Stromal cell of bone marrow (primary cell): ENCODE results near the gene DLX5.

Experiments used
- DNase-seq: peaks from one replicate; pipeline ENCODE4 v3.0.0-alpha.2; 2012; ENCODE audit warnings: low read depth

Gene DLX5

GRCh38 chr7:97018126-97018601 lies 6.5 kb downstream of the DLX5 start:
- DNase-seq, result no peak

GRCh38 chr7:97017192-97018125 lies 7.2 kb downstream of the DLX5 start:
- no peak for DNase-seq

- no peak for DNase-seq
Measured at GRCh38 chr7:97016381-97017191, 8.0 kb downstream of the DLX5 start.

DNA sequence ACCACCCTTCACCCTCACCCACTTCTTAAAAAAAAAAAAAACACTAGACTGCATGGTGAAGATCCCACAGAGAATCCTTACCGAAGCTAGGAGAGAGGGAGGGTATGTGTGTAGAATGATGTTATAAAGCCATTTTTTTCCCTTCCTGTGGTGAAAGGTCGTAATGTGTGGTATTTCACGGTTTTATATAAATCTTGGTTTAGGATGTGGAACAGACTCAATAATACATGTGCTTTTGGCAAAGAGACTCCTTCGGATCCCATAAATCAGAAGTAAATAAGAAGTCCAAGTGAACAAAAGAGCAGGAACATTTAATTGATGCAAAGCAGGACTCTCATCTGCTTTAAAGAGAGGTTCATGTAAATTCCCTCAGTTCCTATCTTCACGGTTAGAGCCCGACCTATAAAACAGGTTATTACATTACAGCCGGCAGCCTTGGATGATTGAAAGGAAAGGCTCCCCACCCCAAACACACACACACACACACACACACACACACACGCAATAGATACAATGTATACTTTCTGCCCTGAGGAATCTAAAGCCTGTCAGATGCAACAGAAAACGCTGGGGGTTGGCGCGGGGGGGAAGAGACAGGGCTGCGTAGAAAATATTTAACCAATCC lies 8.8 kb downstream of the DLX5 start:
- no peak for DNase-seq

- DNase-seq, result no peak
Measured at GRCh38 chr7:97015279-97015678, 9.4 kb downstream of the DLX5 start.

DNA sequence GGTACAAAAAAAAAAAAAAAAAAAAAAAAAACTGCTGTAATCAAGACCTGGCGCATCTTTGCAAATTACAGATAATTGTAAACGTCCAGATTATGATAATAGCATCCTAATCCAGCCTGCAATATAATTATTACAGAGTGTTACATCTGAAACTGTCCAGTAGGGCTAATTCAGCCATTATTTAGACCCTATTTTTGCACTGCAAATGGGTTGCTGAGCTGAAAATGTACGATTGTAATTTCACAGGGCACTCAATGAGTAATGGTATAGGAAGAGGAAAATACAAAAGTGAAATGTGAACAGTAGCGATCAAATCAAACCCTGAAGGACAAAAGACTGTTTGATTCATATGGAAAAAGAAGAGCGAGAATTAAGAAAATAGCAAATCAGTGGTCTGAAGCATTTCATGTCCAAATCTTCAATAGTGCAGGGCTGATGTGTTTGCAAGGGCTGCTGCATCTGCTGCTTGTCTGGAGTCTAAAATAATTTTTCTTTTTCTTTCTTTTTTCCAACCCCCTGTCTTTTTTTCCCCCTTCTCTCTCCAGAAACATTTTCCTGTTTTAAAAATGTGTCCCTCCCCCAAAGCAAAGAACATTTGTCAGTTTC lies 10.4 kb downstream of the DLX5 start:
- no peak for DNase-seq

DNA sequence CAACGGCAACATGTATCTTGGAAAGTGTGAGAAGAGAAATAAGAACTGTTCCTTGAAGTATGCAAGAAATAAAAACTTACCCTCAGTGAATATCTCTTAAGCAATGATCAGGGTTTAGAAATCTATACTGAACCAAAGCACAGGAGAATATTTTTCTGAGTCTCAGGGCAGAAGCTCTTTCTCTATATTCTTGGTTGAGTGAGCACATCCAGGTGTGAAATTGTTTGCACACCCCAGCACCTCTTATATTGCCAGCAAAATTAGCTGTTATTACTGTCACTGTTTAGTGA lies 10.8 kb downstream of the DLX5 start:
- no peak for DNase-seq

- no peak for DNase-seq
Measured at GRCh38 chr7:97013134-97013844, 11.3 kb downstream of the DLX5 start.

DNA sequence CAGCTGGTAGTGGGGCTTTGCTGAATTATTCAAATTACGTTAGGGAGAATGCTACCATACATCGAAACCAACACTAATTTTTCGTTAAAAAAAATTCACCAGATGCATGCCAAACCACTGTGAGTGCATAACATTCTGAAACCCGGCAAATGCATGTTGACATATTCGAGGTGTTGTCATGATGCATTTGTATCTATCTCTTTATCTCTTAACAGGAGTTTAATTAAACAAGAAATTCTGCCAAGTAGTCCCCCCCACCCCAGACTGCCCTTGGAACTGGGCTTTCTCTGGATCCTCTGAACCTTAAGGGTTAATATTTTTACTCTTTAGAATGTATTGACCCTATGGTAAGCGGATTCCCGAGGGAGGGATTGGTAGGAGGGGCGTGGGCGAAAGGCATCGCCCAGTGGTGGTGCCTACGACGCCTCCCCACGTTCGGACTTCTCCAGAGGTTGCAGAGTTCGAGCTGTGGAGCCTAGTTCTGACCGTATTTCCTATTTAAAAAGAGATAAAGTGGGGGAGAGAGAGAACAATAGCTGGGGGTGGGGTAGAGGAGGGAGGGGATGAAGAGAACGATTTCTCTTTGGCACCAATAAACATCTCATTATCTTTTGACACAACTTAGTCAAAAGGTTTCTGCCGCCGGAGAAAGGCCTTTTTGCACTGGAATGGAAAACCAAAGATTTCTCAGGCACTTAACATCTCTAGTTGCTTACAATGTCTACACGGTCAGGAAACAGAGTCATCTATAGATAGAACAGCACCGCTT lies 12.1 kb downstream of the DLX5 start:
- DNase-seq, result no peak

DNA sequence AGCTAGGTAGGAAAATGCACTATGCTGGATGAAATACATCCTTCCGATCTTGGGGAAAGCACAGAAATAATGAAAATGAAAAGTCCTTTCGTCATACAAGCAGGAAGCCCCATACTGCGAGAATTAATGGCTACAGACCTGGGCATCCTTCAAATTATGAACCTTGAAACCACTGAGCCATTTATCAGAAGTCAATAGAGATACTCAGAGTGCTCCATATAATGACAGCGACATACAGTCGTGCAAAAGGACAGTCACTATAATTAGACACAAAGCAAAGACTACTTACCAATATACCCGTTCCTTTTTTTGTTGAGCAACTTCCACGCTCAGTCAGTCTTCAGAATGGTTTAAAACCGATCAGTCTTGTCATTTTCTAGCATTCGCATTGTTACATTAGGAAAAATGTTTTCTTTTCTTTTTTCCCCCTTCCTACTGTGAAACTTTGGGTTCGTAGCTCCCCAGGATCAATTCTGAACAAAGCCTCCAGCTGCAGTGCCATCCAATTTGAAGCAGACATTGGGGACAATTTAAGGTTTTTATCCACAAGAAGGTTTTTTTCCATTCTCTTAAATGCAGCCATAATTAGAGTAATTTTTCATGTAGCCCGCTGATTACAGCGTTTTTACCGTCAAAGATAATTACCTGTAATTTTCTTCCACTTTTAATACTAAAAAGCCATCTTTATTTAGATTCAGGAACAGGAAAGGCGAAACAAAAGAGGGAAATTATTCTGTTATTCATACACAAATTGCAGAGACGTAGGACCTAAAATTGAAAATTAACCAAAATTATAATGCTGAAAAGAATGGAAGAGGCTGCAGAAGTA lies 12.9 kb downstream of the DLX5 start:
- DNase-seq, result no peak

- no peak for DNase-seq
Measured at GRCh38 chr7:97011104-97011503, 13.5 kb downstream of the DLX5 start.

- no peak for DNase-seq
Measured at GRCh38 chr7:97009753-97010732, 14.6 kb downstream of the DLX5 start.

DNA sequence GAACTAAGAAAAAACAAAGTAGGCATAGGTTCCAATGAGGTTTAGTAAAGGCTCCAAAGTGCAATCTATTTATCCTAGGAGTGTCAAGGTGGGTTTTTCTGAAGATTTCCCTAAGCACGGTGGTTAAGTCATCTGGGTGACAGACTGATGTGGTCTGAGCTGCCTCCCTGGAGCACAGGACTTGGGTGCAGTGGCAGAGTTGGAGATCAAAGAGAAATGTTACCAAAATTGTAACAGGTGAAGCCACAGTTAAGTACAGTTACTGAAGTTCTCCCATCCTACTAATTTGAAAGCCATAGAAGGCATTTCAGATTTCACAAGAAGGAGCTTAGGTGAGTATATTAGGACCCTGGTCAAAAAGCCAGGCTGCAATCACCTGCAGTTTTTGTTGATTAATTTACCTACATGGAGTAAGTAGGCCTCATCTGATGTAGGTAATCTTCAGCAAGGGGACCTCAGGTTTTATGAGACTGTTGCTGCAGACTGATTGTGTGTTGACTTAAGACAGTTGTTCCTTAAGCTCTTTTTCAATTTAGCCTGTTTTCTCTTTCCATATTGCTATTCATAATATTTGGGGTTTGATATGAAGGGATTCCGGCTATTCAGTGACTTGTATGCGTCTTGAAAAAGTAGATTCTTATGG lies 16.2 kb downstream of the DLX5 start:
- DNase-seq, result no peak

DNA sequence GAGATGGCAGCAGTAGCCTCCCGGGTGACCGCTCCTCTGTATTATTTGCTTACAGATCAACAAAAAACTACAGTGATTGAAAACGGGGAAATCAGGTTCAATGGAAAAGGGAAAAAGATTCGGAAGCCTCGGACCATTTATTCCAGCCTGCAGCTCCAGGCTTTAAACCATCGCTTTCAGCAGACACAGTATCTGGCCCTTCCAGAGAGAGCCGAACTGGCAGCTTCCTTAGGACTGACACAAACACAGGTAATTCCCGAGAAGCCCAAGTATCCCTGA lies 17.1 kb downstream of the DLX5 start:
- DNase-seq, result no peak

GRCh38 chr7:97006816-97007582 lies 17.6 kb downstream of the DLX5 start:
- no peak for DNase-seq

- DNase-seq, result no peak
Measured at GRCh38 chr7:97006055-97006815, 18.4 kb downstream of the DLX5 start.
